Epithelial cell of proximal tubule (primary cell): ENCODE results near the gene ASMT. TPM values are rescaled to one million over a fixed set of nuclear protein-coding genes. Genes with fewer than 3 reads are reported as not detected.
"Not testable (repeated sequence)": the region's sequence is repeated elsewhere in the genome, so short reads cannot be mapped to it uniquely, and the experiment has no call there.

Experiments used
- DNase-seq: peaks from one replicate; pipeline ENCODE4 v3.0.0-alpha.2; 2011; ENCODE audit warnings: low read depth
- H3K4me3 ChIP-seq: 2 replicates; pipeline ENCODE4 v1.5.1; 2011; ENCODE audit warnings: low read depth, mild to moderate bottlenecking, low read length
- CTCF ChIP-seq: conservative IDR thresholded peaks from 2 replicates; pipeline ENCODE4 v1.5.1; 2012; ENCODE audit warnings: low read depth, mild to moderate bottlenecking, low read length
- total RNA-seq: library from RNA; depleted of rRNA; stranded (reverse); fragments of >200 nt; gene quantifications from 2 replicates; pipeline ENCODE4 v1.2.3, GENCODE V29; 2015

ASMT gene
- not detected in 2 replicates for total RNA-seq

- H3K4me3 ChIP-seq, result no peak within 1 kb of the TSS
- no peak for DNase-seq
- no peak for TF ChIP-seq CTCF
Measured at GRCh38 chrX:1614927-1615326, at the start of gene ASMT. ASMT (plus strand) TSS chrX:1615059; CDS start chrX:1615200, 141 bp downstream.

GRCh38 chrX:1574181-1574580 lies 40.7 kb upstream of the ASMT start:
- DNase-seq, H3K4me3 ChIP-seq: not testable (repeated sequence)

GRCh38 chrX:1576201-1576992 lies 38.5 kb upstream of the ASMT start:
- no peak overlapping the region for H3K4me3 ChIP-seq
- TF ChIP-seq CTCF, result no peak

GRCh38 chrX:1577845-1578244 lies 37.0 kb upstream of the ASMT start:
- DNase-seq, result no peak
- TF ChIP-seq CTCF, result no peak
- no peak overlapping the region for H3K4me3 ChIP-seq

More at GRCh38 chrX:1576201-1576992, 38.5 kb upstream of the ASMT start:
- DNase-seq, result no peak

- no peak for TF ChIP-seq CTCF
- no peak for DNase-seq
- H3K4me3 ChIP-seq, result no peak overlapping the region
Measured at GRCh38 chrX:1578511-1579173, 36.2 kb upstream of the ASMT start.

GRCh38 chrX:1581132-1581531 lies 33.7 kb upstream of the ASMT start:
- peak; percentile 73 for TF ChIP-seq CTCF
- DNase-seq, result no peak
- H3K4me3 ChIP-seq, result no peak overlapping the region

- TF ChIP-seq CTCF, result no peak
- DNase-seq, result no peak
- no peak overlapping the region for H3K4me3 ChIP-seq
Measured at GRCh38 chrX:1582686-1583437, 32.0 kb upstream of the ASMT start.
